GM23338 (cell line): ENCODE data around the gene FAM124B. TPM values are rescaled to one million over a fixed set of nuclear protein-coding genes. Genes with fewer than 3 reads are reported as not detected.
A peak's percentile ranks its signal among the peaks of the same experiment; 100 is the strongest.

ENCODE experiments used
- ATAC-seq: fragments of 200-7000 bp; cut with Tn5 transposase; 3 replicates; pipeline ENCODE4 v1.9.1; 2020
- DNase-seq: peaks from one replicate; pipeline ENCODE4 v3.0.0-alpha.2; 2015; ENCODE audit warnings: low spot score
- H2AFZ ChIP-seq: fragments of 200-600 bp; sonication (generic); 2 replicates; pipeline ENCODE4 v1.8.0; 2016; ENCODE audit warnings: antibody characterized with exemption, mild to moderate bottlenecking, moderate library complexity
- H3F3A ChIP-seq: fragments of 200-600 bp; sonication (generic); replicated peaks from 2 replicates; pipeline ENCODE4 v1.8.0; 2017; ENCODE audit warnings: antibody characterized with exemption, mixed run types, low read depth
- H3K27ac ChIP-seq: fragments of 200-600 bp; sonication (generic); 2 replicates; pipeline ENCODE4 v1.6.1; 2016; ENCODE audit warnings: low read depth
- H3K27me3 ChIP-seq: fragments of 200-600 bp; sonication (generic); 2 replicates; pipeline ENCODE4 v1.8.0; 2016; ENCODE audit warnings: mild to moderate bottlenecking, mixed run types, moderate library complexity; ENCODE audit not compliant: insufficient read depth
- H3K36me3 ChIP-seq: fragments of 200-600 bp; sonication (generic); 2 replicates; pipeline ENCODE4 v1.8.0; 2016; ENCODE audit warnings: mild to moderate bottlenecking; ENCODE audit not compliant: insufficient read depth
- H3K4me1 ChIP-seq: fragments of 200-600 bp; sonication (generic); 2 replicates; pipeline ENCODE4 v1.8.0; 2016; ENCODE audit warnings: mild to moderate bottlenecking, moderate library complexity; ENCODE audit not compliant: insufficient read depth
- H3K4me2 ChIP-seq: fragments of 200-600 bp; sonication (generic); 2 replicates; pipeline ENCODE4 v1.7.1; 2017; ENCODE audit warnings: mixed run types
- H3K4me3 ChIP-seq: fragments of 200-600 bp; sonication (generic); 2 replicates; pipeline ENCODE4 v1.6.1; 2016; ENCODE audit warnings: mixed run types
- H3K79me2 ChIP-seq: fragments of 200-600 bp; sonication (generic); replicated peaks from 2 replicates; pipeline ENCODE4 v1.8.0; 2017; ENCODE audit warnings: mild to moderate bottlenecking; ENCODE audit not compliant: insufficient read depth
- H3K9me2 ChIP-seq: fragments of 200-600 bp; sonication (generic); 2 replicates; pipeline ENCODE4 v1.8.0; 2017; ENCODE audit not compliant: insufficient read depth
- H4K20me1 ChIP-seq: fragments of 200-600 bp; sonication (generic); replicated peaks from 2 replicates; pipeline ENCODE4 v1.8.0; 2017; ENCODE audit warnings: mild to moderate bottlenecking; ENCODE audit not compliant: insufficient read depth
- H3K27ac Mint-ChIP-seq: 2 replicates; pipeline ENCODE4 v1.8.0; 2020; ENCODE audit warnings: inconsistent platforms, mild to moderate bottlenecking, moderate library complexity, mixed read lengths
- H3K27me3 Mint-ChIP-seq: 3 replicates; pipeline ENCODE4 v1.8.0; 2022; ENCODE audit warnings: low read depth, mild to moderate bottlenecking, moderate library complexity, mixed read lengths, inconsistent platforms; ENCODE audit not compliant: insufficient read depth, poor library complexity
- H3K36me3 Mint-ChIP-seq: 3 replicates; pipeline ENCODE4 v1.8.0; 2021; ENCODE audit warnings: low read depth, mild to moderate bottlenecking, inconsistent platforms, moderate library complexity, mixed read lengths
- H3K4me1 Mint-ChIP-seq: 3 replicates; pipeline ENCODE4 v1.8.0; 2020; ENCODE audit warnings: mild to moderate bottlenecking, inconsistent platforms, mixed read lengths
- H3K4me3 Mint-ChIP-seq: 3 replicates; pipeline ENCODE4 v1.8.0; 2021; ENCODE audit warnings: moderate library complexity, mild to moderate bottlenecking, inconsistent platforms, mixed read lengths
- H3K9me3 Mint-ChIP-seq: 3 replicates; pipeline ENCODE4 v1.8.0; 2020; ENCODE audit warnings: moderate library complexity, mild to moderate bottlenecking, inconsistent platforms, mixed read lengths
- CREB1 ChIP-seq: fragments of 250-450 bp; sonication (Bioruptor Pico); IDR thresholded peaks from 2 replicates; pipeline ENCODE4 v1.5.0; 2020; ENCODE audit warnings: low read depth, mild to moderate bottlenecking, moderate library complexity
- EZH2 ChIP-seq: fragments of 200-600 bp; sonication (generic); IDR thresholded peaks from one replicate; pipeline ENCODE4 v1.8.0; 2017; ENCODE audit warnings: antibody characterized with exemption, mild to moderate bottlenecking, low read depth; ENCODE audit not compliant: unreplicated experiment
- EZH2phosphoT487 ChIP-seq: fragments of 200-600 bp; sonication (generic); IDR thresholded peaks from one replicate; pipeline ENCODE4 v1.8.1; 2018; ENCODE audit warnings: antibody characterized with exemption; ENCODE audit not compliant: unreplicated experiment
- JUNB ChIP-seq: IDR thresholded peaks from one replicate; pipeline ENCODE4 v1.6.1; 2016; ENCODE audit warnings: antibody characterized with exemption; ENCODE audit not compliant: unreplicated experiment
- NANOG ChIP-seq: IDR thresholded peaks from 2 replicates; pipeline ENCODE4 v1.6.1; 2016; ENCODE audit warnings: antibody characterized with exemption, borderline replicate concordance
- POLR2AphosphoS5 ChIP-seq: IDR thresholded peaks from 2 replicates; pipeline ENCODE4 v1.6.1; 2016; ENCODE audit warnings: antibody characterized with exemption, low read depth
- polyA plus RNA-seq: library from polyadenylated mRNA; unstranded; fragments of >200 nt; fragmentation: Nextera tagmentation; extraction: Ambion mirVana; gene quantifications from 2 replicates; pipeline ENCODE4 v1.2.1, GENCODE V29; 2016
- total RNA-seq: library from RNA; depleted of rRNA; stranded (reverse); fragments of >200 nt; shearing (Covaris generic); gene quantifications from 2 replicates; pipeline ENCODE4 v1.2.3, GENCODE V29; 2014
- TF ChIP-seq, protein P1 (sequence below): IDR thresholded peaks from one replicate; pipeline ENCODE4 v1.6.1; 2018; ENCODE audit warnings: antibody characterized with exemption; ENCODE audit not compliant: unreplicated experiment
- TF ChIP-seq, protein P2 (sequence below), 2 experiments: fragments of 200-600 bp in 1 of 2; sonication (generic) in 1 of 2; conservative IDR thresholded peaks; 2 replicates each; pipeline versions ENCODE4 v1.5.1 to v1.6.1; 2016 to 2017; ENCODE audit warnings: antibody characterized with exemption in 2 of 2, low read depth in 2 of 2, mild to moderate bottlenecking in 2 of 2, moderate library complexity in 1 of 2

The FAM124B gene
- total and polyA plus RNA-seq, 2 experiments from 2014 or later: 3.0 to 6.9 TPM

DNA sequence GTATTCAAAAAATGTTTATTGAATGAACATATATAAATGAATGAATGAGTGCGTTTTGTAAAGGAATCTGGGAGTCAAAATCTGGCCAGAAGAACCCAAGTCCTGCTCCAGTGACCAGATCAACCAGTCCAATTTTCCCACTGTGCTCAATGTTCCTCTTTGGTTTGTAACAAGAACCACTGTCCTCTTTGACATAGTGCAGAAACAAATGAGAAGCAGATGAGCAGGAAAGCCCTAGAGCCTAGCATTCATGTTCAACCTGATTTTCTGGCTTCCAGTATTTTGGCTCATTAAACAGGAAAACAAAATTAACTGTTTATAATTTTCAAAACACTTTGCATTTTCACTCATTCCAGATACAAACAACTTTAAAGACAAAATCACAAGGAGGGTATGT is 23.2 kb downstream of the FAM124B start:
- DNase-seq (no peak), ATAC-seq (no peak)
- Histone ChIP-seq H3K4me1 (no peaks in the 10 kb centered on the region), H3K9me2 (peaks cover 2% of the 10 kb centered on the region; the same call in 1 of the 2 replicates), H3K36me3 (no peaks in the 10 kb centered on the region), H3K27me3 (no peaks in the 10 kb centered on the region), H3K4me3 (no peak overlapping the region), H2AFZ (no peak overlapping the region), H3F3A (no peaks in the 10 kb centered on the region), H3K4me2 (no peak overlapping the region), H3K79me2 (no peaks in the 10 kb centered on the region), H3K27ac (no peak overlapping the region), H4K20me1 (no peaks in the 10 kb centered on the region)
- Mint-ChIP-seq H3K4me3 (no peak overlapping the region), H3K4me1 (no peaks in the 10 kb centered on the region), H3K27ac (no peak overlapping the region), H3K27me3 (no peaks in the 10 kb centered on the region), H3K36me3 (no peaks in the 10 kb centered on the region), H3K9me3 (no peaks in the 10 kb centered on the region)
- TF ChIP-seq POLR2AphosphoS5: no peak
- no peak for TF ChIP-seq EZH2phosphoT487
- TF ChIP-seq, protein P1, sequence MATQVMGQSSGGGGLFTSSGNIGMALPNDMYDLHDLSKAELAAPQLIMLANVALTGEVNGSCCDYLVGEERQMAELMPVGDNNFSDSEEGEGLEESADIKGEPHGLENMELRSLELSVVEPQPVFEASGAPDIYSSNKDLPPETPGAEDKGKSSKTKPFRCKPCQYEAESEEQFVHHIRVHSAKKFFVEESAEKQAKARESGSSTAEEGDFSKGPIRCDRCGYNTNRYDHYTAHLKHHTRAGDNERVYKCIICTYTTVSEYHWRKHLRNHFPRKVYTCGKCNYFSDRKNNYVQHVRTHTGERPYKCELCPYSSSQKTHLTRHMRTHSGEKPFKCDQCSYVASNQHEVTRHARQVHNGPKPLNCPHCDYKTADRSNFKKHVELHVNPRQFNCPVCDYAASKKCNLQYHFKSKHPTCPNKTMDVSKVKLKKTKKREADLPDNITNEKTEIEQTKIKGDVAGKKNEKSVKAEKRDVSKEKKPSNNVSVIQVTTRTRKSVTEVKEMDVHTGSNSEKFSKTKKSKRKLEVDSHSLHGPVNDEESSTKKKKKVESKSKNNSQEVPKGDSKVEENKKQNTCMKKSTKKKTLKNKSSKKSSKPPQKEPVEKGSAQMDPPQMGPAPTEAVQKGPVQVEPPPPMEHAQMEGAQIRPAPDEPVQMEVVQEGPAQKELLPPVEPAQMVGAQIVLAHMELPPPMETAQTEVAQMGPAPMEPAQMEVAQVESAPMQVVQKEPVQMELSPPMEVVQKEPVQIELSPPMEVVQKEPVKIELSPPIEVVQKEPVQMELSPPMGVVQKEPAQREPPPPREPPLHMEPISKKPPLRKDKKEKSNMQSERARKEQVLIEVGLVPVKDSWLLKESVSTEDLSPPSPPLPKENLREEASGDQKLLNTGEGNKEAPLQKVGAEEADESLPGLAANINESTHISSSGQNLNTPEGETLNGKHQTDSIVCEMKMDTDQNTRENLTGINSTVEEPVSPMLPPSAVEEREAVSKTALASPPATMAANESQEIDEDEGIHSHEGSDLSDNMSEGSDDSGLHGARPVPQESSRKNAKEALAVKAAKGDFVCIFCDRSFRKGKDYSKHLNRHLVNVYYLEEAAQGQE: no peak
- no peak for TF ChIP-seq JUNB
- TF ChIP-seq NANOG: no peak
- TF ChIP-seq CREB1 (CRISPR knock-in tag): no peak

DNA sequence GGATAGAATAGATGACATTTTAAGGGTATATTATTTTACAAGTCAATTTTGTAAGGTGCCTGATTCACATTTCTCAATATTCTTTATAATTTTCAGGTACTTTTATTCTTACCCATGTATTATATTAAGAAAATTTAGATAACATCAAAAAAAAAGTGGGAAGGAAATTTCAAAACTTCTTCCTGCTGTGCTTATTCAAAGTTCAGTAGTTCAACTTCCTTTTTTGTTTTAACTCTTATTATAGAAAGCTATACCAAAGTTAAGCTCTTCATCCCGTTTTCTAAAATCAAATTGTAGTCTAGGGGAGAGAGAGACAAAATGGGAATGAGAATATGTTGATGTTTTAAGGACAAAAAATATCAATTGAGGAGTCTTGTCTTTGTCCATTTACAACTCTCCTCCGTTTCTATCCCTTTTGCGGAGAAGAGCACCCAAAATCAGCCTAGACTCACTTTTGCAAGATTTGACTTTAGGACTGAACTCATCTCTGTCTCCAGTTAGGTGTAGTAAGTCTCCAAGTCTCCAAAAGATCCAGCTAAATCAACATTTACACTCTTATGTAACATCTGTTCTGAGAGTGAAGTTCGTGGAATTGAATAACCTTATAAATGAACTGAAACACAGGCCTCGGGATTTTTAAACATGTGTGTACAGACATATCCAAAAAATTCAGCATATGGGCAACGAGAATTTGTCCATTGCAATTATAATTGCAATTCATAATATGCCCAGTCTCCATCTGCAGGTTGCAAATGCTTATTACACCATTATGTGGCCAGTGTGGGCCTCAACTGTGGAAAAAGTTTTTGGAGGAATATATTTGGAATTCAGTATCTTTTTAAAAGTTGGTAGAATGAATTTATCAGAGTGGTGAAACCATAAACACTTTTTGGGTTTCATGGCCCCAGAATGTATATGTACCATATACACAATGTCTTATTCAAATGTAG is 23.9 kb downstream of the FAM124B start:
- Histone ChIP-seq H3K27me3 (no peaks in the 10 kb centered on the region), H3F3A (no peaks in the 10 kb centered on the region), H4K20me1 (no peaks in the 10 kb centered on the region), H2AFZ (no peak overlapping the region), H3K79me2 (no peaks in the 10 kb centered on the region), H3K9me2 (peaks cover 2% of the 10 kb centered on the region; the same call in 1 of the 2 replicates), H3K27ac (no peak overlapping the region), H3K4me2 (no peak overlapping the region), H3K36me3 (no peaks in the 10 kb centered on the region), H3K4me1 (no peaks in the 10 kb centered on the region), H3K4me3 (no peak overlapping the region)
- no peaks in the 10 kb centered on the region for H3K27me3 Mint-ChIP-seq
- ATAC-seq (no peak), DNase-seq (no peak)
- H3K4me3 Mint-ChIP-seq: no peak overlapping the region
- no peaks in the 10 kb centered on the region for H3K36me3 Mint-ChIP-seq
- no peak overlapping the region for H3K27ac Mint-ChIP-seq
- no peaks in the 10 kb centered on the region for H3K9me3 Mint-ChIP-seq
- no peaks in the 10 kb centered on the region for H3K4me1 Mint-ChIP-seq
- TF ChIP-seq NANOG: no peak
- TF ChIP-seq EZH2: no peak
- TF ChIP-seq POLR2AphosphoS5: no peak
- TF ChIP-seq, protein P2, sequence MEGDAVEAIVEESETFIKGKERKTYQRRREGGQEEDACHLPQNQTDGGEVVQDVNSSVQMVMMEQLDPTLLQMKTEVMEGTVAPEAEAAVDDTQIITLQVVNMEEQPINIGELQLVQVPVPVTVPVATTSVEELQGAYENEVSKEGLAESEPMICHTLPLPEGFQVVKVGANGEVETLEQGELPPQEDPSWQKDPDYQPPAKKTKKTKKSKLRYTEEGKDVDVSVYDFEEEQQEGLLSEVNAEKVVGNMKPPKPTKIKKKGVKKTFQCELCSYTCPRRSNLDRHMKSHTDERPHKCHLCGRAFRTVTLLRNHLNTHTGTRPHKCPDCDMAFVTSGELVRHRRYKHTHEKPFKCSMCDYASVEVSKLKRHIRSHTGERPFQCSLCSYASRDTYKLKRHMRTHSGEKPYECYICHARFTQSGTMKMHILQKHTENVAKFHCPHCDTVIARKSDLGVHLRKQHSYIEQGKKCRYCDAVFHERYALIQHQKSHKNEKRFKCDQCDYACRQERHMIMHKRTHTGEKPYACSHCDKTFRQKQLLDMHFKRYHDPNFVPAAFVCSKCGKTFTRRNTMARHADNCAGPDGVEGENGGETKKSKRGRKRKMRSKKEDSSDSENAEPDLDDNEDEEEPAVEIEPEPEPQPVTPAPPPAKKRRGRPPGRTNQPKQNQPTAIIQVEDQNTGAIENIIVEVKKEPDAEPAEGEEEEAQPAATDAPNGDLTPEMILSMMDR (conservative IDR thresholded peaks at IDR 0.05; ENCODE audit: low read depth in 2 of 2): 0 out of 4 replicates have a peak, but pooled peaks of 1 of the 2 experiments have one; percentile 16
